Natural killer cell (primary cell): ENCODE data around the gene CEMP1. TPM values are rescaled to one million over a fixed set of nuclear protein-coding genes. Genes with fewer than 3 reads are reported as not detected.

Source experiments
- ATAC-seq, 3 donors: fragments of 150-1000 bp in 2 of 3; fragments of 200-7000 bp in 1 of 3; cut with Tn5 transposase; 1 replicate in 1 of 3; 2 replicates in 2 of 3; pipeline ENCODE4 v1.10.0; 2021; ENCODE audit warnings: mild to moderate bottlenecking in 2 of 3, moderate library complexity in 2 of 3
- DNase-seq, 2 donors: peaks; one replicate each; pipeline versions ENCODE4 v3.0.0 to v3.0.0-alpha.2; 2013 to 2021; ENCODE audit warnings: mixed read lengths in 1 of 2
- H3K27ac ChIP-seq: one replicate; pipeline ENCODE4 v1.5.1; 2013; ENCODE audit warnings: mild to moderate bottlenecking, low read length
- H3K27me3 ChIP-seq: one replicate; pipeline ENCODE4 v1.6.1; 2013; ENCODE audit warnings: low read length; ENCODE audit not compliant: control insufficient read depth, insufficient read depth
- H3K36me3 ChIP-seq: one replicate; pipeline ENCODE4 v1.6.1; 2013; ENCODE audit warnings: low read length; ENCODE audit not compliant: control insufficient read depth, insufficient read depth
- H3K4me1 ChIP-seq: one replicate; pipeline ENCODE4 v1.6.1; 2013; ENCODE audit warnings: low read length; ENCODE audit not compliant: control insufficient read depth, insufficient read depth
- H3K4me3 ChIP-seq: one replicate; pipeline ENCODE4 v1.5.1; 2013; ENCODE audit warnings: low read length
- H3K9me3 ChIP-seq: one replicate; pipeline ENCODE4 v1.6.1; 2013; ENCODE audit warnings: low read length; ENCODE audit not compliant: control insufficient read depth, insufficient read depth
- H3K27ac Mint-ChIP-seq, 2 donors: one replicate each; pipeline ENCODE4 v1.8.0; 2022; ENCODE audit warnings: mild to moderate bottlenecking in 2 of 2, mixed read lengths in 2 of 2, moderate library complexity in 1 of 2
- H3K27me3 Mint-ChIP-seq, 2 donors: one replicate each; pipeline ENCODE4 v1.8.0; 2022; ENCODE audit warnings: low read depth in 2 of 2, mixed read lengths in 2 of 2
- H3K36me3 Mint-ChIP-seq: one replicate; pipeline ENCODE4 v1.8.0; 2022; ENCODE audit warnings: mixed read lengths
- H3K4me1 Mint-ChIP-seq, 2 donors: one replicate each; pipeline ENCODE4 v1.8.0; 2022; ENCODE audit warnings: mixed read lengths in 2 of 2
- H3K4me3 Mint-ChIP-seq: one replicate; pipeline ENCODE4 v1.8.0; 2022; ENCODE audit warnings: mild to moderate bottlenecking, moderate library complexity, mixed read lengths
- H3K9me3 Mint-ChIP-seq, 2 donors: one replicate each; pipeline ENCODE4 v1.8.0; 2022; ENCODE audit warnings: mixed read lengths in 2 of 2
- WGBS: methylation state at CpG from one replicate; pipeline ENCODE4 v1.1.7; 2013; ENCODE audit warnings: missing lambda C conversion rate; ENCODE audit not compliant: insufficient coverage; 5-methylcytosine and 5-hydroxymethylcytosine counted together
- intact Hi-C: fragments of 100-400 bp; cut with micrococcal nuclease; formaldehyde crosslinking; loops from one replicate; pipeline ENCODE4 v1.14.2; 2022
- total RNA-seq, 4 donors: library from RNA; stranded (reverse); fragments of 120-200 nt in 1 of 4; gene quantifications; one replicate each; pipeline versions ENCODE4 v1.2.3 to v1.2.4, GENCODE V29; 2013 to 2022
- TF ChIP-seq, protein P1 (sequence below): fragments of 200-600 bp; IDR thresholded peaks from one replicate; pipeline ENCODE4 v1.8.0; 2022; ENCODE audit warnings: antibody characterized with exemption

CEMP1 gene
- total RNA-seq, 3 donors from 2014 or later (not counting 1 experiment from before 2014, with no cell fraction given), result 0.28 to 0.56 (median 0.45) TPM

- H3K4me1 Mint-ChIP-seq, result peaks cover 15 to 36% of the 10 kb centered on the region in 2 donors
- no peaks in the 10 kb centered on the region for H3K9me3 Mint-ChIP-seq
- Histone ChIP-seq H3K4me3 (no peak overlapping the region), H3K27me3 (no peaks in the 10 kb centered on the region), H3K4me1 (peaks cover 37% of the 10 kb centered on the region), H3K9me3 (no peaks in the 10 kb centered on the region), H3K27ac (no peak overlapping the region), H3K36me3 (no peaks in the 10 kb centered on the region)
- no peaks in the 10 kb centered on the region for H3K36me3 Mint-ChIP-seq
- no peak for ATAC-seq
- no peak for DNase-seq
- peaks cover 0 to 3% of the 10 kb centered on the region in 2 donors for H3K27me3 Mint-ChIP-seq
- TF ChIP-seq, protein P1, sequence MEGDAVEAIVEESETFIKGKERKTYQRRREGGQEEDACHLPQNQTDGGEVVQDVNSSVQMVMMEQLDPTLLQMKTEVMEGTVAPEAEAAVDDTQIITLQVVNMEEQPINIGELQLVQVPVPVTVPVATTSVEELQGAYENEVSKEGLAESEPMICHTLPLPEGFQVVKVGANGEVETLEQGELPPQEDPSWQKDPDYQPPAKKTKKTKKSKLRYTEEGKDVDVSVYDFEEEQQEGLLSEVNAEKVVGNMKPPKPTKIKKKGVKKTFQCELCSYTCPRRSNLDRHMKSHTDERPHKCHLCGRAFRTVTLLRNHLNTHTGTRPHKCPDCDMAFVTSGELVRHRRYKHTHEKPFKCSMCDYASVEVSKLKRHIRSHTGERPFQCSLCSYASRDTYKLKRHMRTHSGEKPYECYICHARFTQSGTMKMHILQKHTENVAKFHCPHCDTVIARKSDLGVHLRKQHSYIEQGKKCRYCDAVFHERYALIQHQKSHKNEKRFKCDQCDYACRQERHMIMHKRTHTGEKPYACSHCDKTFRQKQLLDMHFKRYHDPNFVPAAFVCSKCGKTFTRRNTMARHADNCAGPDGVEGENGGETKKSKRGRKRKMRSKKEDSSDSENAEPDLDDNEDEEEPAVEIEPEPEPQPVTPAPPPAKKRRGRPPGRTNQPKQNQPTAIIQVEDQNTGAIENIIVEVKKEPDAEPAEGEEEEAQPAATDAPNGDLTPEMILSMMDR, result no peak
- intact Hi-C loops, result loop anchor here (10.0 kb wide), 1 partner anchor 483 kb away; the partner anchor contains the start of gene ZNF598
- peak overlapping the region; percentile 71 for H3K4me3 Mint-ChIP-seq
- WGBS, result 54% methylated on average over 8 of the region's 8 CpGs
- H3K27ac Mint-ChIP-seq, result peak overlapping the region; percentile 80 to 100
Measured at GRCh38 chr16:2487517-2487842, 43.7 kb downstream of the CEMP1 start.

GRCh38 chr16:2486645-2487516, 44.3 kb downstream of the CEMP1 start:
- no peaks in the 10 kb centered on the region for H3K27me3 ChIP-seq
- H3K9me3 Mint-ChIP-seq, result no peaks in the 10 kb centered on the region
- TF ChIP-seq, protein P1, result peak; percentile 55
- peaks cover 0 to 3% of the 10 kb centered on the region in 2 donors for H3K27me3 Mint-ChIP-seq
- DNase-seq (peak; percentile 72 to 92), ATAC-seq (peak; percentile 92 to 96 (median 92))
- H3K4me3 ChIP-seq, result no peak overlapping the region
- peak overlapping the region; percentile 55 for H3K27ac ChIP-seq
- H3K4me3 Mint-ChIP-seq, result peak overlapping the region; percentile 71
- H3K27ac Mint-ChIP-seq, result peak overlapping the region; percentile 80 to 100
- intact Hi-C loops, result loop anchor here (10.0 kb wide), 1 partner anchor 482 kb away; the partner anchor contains the start of gene ZNF598
- no peaks in the 10 kb centered on the region for H3K9me3 ChIP-seq
- peaks cover 15 to 36% of the 10 kb centered on the region in 2 donors for H3K4me1 Mint-ChIP-seq
- H3K36me3 Mint-ChIP-seq, result no peaks in the 10 kb centered on the region
- 24% methylated on average over 29 of the region's 29 CpGs for WGBS
- no peaks in the 10 kb centered on the region for H3K36me3 ChIP-seq
- H3K4me1 ChIP-seq, result peaks cover 37% of the 10 kb centered on the region

GRCh38 chr16:2485811-2486507, 45.2 kb downstream of the CEMP1 start:
- TF ChIP-seq, protein P1, result no peak
- H3K27ac ChIP-seq, result peak overlapping the region; percentile 55
- no peak overlapping the region for H3K4me3 ChIP-seq
- H3K27ac Mint-ChIP-seq, result peak overlapping the region; percentile 80 to 100
- WGBS, result 64% methylated on average over 33 of the region's 33 CpGs
- H3K36me3 ChIP-seq, result no peaks in the 10 kb centered on the region
- H3K9me3 Mint-ChIP-seq, result no peaks in the 10 kb centered on the region
- H3K4me3 Mint-ChIP-seq, result no peak overlapping the region
- intact Hi-C loops, result loop anchor here (10.0 kb wide), 1 partner anchor 481 kb away; the partner anchor contains the start of gene ZNF598
- H3K27me3 ChIP-seq, result no peaks in the 10 kb centered on the region
- peaks cover 37% of the 10 kb centered on the region for H3K4me1 ChIP-seq
- H3K4me1 Mint-ChIP-seq, result peaks cover 15 to 36% of the 10 kb centered on the region in 2 donors
- no peaks in the 10 kb centered on the region for H3K36me3 Mint-ChIP-seq
- no peak for ATAC-seq
- DNase-seq, result no peak
- no peaks in the 10 kb centered on the region for H3K9me3 ChIP-seq
- peaks cover 0 to 3% of the 10 kb centered on the region in 2 donors for H3K27me3 Mint-ChIP-seq
